Measurements from ENCODE around the gene SARM1. TPM values are rescaled to one million over a fixed set of nuclear protein-coding genes. Genes with fewer than 3 reads are reported as not detected.

Gene SARM1
- total RNA-seq, 2 experiments from 2014 or later, result 11.7 to 12.3 TPM

DNA sequence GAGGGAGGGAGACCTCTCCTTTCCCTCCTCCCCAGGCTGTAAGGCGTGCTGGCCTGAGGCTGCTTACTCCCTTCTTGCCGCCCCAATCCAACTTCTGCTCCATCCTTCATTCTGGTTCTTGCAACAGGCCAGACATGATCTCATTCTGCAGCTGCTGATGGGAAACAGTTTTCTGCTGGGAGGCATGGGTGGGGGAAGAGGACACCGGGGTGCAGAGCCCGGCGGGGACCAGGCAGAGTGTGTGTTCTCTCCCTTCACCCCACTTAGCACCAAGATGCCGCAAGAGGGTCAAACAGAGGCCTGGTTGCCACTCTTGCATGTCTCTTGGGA lies 1.4 kb downstream of the SARM1 start:
- H3K27me3 Mint-ChIP-seq (ENCODE audit: low read depth), result no peaks in the 10 kb centered on the region
- CTCF ChIA-PET, result interaction anchor here (1.3 to 2.0 kb wide), 2 partner anchors 9 to 44 kb away, joined by 6 to 7 read pairs; no protein-coding TSS in a partner anchor
- intact Hi-C loops (cut with micrococcal nuclease), result loop anchor here (1.0 to 5.0 kb wide), 2 partner anchors 54 to 174 kb away; partner anchors contain the start of gene TMEM97
- H3K4me1 Mint-ChIP-seq (ENCODE audit: low read depth), result peaks cover 21% of the 10 kb centered on the region
- DNase-seq, result no peak
- no peak overlapping the region for H3K27ac Mint-ChIP-seq
- no peaks in the 10 kb centered on the region for H3K9me3 Mint-ChIP-seq
- peak overlapping the region; percentile 79 for H3K4me3 Mint-ChIP-seq
- H3K36me3 Mint-ChIP-seq (ENCODE audit: low read depth), result peaks cover 6% of the 10 kb centered on the region

- CTCF ChIA-PET, result interaction anchor here (1.6 kb wide), 1 partner anchor 161 kb away, joined by 4 read pairs; no protein-coding TSS in a partner anchor
- Mint-ChIP-seq H3K27me3 (ENCODE audit: low read depth) (peaks cover 12% of the 10 kb centered on the region), H3K36me3 (ENCODE audit: low read depth) (peaks cover 8% of the 10 kb centered on the region), H3K4me1 (ENCODE audit: low read depth) (peaks cover 19% of the 10 kb centered on the region), H3K9me3 (no peaks in the 10 kb centered on the region), H3K27ac (no peak overlapping the region), H3K4me3 (no peak overlapping the region)
- intact Hi-C loops (cut with micrococcal nuclease), result no loop called here
- DNase-seq, result no peak
Observed at GRCh38 chr17:28379814-28380801, 8.6 kb downstream of the SARM1 start.

DNA sequence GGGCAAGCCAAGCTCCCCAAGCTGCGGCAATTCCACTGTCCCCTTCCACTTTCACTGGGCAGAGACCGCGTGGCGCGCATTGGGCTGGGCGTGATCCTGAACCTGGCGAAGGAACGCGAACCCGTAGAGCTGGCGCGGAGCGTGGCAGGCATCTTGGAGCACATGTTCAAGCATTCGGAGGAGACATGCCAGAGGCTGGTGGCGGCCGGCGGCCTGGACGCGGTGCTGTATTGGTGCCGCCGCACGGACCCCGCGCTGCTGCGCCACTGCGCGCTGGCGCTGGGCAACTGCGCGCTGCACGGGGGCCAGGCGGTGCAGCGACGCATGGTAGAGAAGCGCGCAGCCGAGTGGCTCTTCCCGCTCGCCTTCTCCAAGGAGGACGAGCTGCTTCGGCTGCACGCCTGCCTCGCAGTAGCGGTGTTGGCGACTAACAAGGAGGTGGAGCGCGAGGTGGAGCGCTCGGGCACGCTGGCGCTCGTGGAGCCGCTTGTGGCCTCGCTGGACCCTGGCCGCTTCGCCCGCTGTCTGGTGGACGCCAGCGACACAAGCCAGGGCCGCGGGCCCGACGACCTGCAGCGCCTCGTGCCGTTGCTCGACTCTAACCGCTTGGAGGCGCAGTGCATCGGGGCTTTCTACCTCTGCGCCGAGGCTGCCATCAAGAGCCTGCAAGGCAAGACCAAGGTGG lies 9.8 kb downstream of the SARM1 start:
- peak; percentile 56 for DNase-seq
- H3K27me3 Mint-ChIP-seq (ENCODE audit: low read depth), result peaks cover 12% of the 10 kb centered on the region
- H3K9me3 Mint-ChIP-seq, result no peaks in the 10 kb centered on the region
- intact Hi-C loops (cut with micrococcal nuclease), result no loop called here
- peaks cover 10% of the 10 kb centered on the region for H3K36me3 Mint-ChIP-seq (ENCODE audit: low read depth)
- H3K4me1 Mint-ChIP-seq (ENCODE audit: low read depth), result peaks cover 23% of the 10 kb centered on the region
- no peak overlapping the region for H3K27ac Mint-ChIP-seq
- CTCF ChIA-PET, result interaction anchor here (1.7 to 2.5 kb wide), 2 partner anchors 8 to 35 kb away, joined by 6 to 10 read pairs; no protein-coding TSS in a partner anchor
- peak overlapping the region; percentile 27 for H3K4me3 Mint-ChIP-seq

GRCh38 chr17:28384281-28385036 lies 13.0 kb downstream of the SARM1 start:
- peaks cover 23% of the 10 kb centered on the region for H3K4me1 Mint-ChIP-seq (ENCODE audit: low read depth)
- DNase-seq, result peak; percentile 81
- CTCF ChIA-PET, result interaction anchor here (0.8 to 1.3 kb wide), 3 partner anchors 26 to 32 kb away, joined by 3 to 4 read pairs (median 4); no protein-coding TSS in a partner anchor
- peak overlapping the region; percentile 9 for H3K27ac Mint-ChIP-seq
- intact Hi-C loops (cut with micrococcal nuclease), result loop anchor here (1.0 to 2.0 kb wide), 4 partner anchors 13 to 261 kb away; partner anchors contain the start of genes BLTP2, POLDIP2 and SARM1
- peaks cover 12% of the 10 kb centered on the region for H3K27me3 Mint-ChIP-seq (ENCODE audit: low read depth)
- no peaks in the 10 kb centered on the region for H3K9me3 Mint-ChIP-seq
- peak overlapping the region; percentile 87 for H3K4me3 Mint-ChIP-seq
- peaks cover 14% of the 10 kb centered on the region for H3K36me3 Mint-ChIP-seq (ENCODE audit: low read depth)

DNA sequence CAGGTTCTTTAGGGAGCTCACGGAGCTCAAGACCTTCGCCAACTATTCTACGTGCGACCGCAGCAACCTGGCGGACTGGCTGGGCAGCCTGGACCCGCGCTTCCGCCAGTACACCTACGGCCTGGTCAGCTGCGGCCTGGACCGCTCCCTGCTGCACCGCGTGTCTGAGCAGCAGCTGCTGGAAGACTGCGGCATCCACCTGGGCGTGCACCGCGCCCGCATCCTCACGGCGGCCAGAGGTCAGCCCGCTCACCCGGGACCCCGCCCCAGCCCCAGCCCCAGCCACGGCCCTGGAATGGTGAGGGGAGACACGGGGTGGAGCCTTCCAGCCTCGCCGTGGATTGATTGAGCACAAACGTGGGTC lies 13.5 kb downstream of the SARM1 start:
- H3K36me3 Mint-ChIP-seq (ENCODE audit: low read depth), result peaks cover 16% of the 10 kb centered on the region
- H3K4me1 Mint-ChIP-seq (ENCODE audit: low read depth), result peaks cover 23% of the 10 kb centered on the region
- H3K27me3 Mint-ChIP-seq (ENCODE audit: low read depth), result peaks cover 12% of the 10 kb centered on the region
- no peak for DNase-seq
- intact Hi-C loops (cut with micrococcal nuclease), result loop anchor here (2.0 kb wide), 1 partner anchor 32 kb away; no protein-coding TSS in a partner anchor
- CTCF ChIA-PET, result interaction anchor here (1.3 kb wide), 1 partner anchor 28 kb away, joined by 4 read pairs; no protein-coding TSS in a partner anchor
- no peaks in the 10 kb centered on the region for H3K9me3 Mint-ChIP-seq
- peak overlapping the region; percentile 22 for H3K27ac Mint-ChIP-seq
- H3K4me3 Mint-ChIP-seq, result peak overlapping the region; percentile 87

DNA sequence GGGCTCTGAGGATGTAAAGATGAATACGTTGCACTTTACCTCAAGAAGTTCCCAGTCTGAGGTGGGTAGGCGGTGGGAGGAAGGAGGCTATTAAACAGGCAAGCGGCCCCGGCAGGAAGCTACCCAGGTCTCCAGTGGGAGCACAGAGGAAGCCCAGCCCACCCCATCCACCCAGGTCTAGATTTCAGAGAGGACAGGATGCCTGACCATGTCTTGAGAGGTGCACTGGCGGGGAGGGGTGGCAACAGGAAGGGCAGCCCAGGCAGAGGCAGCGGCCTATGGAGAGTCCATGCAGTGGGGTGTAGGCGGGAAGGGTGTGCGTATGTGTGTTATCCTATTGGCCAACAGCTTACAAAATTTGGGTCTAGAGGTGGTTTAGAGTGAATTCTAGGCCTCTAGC lies 13.9 kb downstream of the SARM1 start:
- Mint-ChIP-seq H3K36me3 (ENCODE audit: low read depth) (peaks cover 19% of the 10 kb centered on the region), H3K4me1 (ENCODE audit: low read depth) (peaks cover 23% of the 10 kb centered on the region), H3K9me3 (no peaks in the 10 kb centered on the region), H3K4me3 (peak overlapping the region; percentile 87), H3K27me3 (ENCODE audit: low read depth) (peaks cover 12% of the 10 kb centered on the region), H3K27ac (peak overlapping the region; percentile 22)
- peak; percentile 30 for DNase-seq
- intact Hi-C loops (cut with micrococcal nuclease), result loop anchor here (2.0 kb wide), 1 partner anchor 31 kb away; no protein-coding TSS in a partner anchor
- CTCF ChIA-PET, result no interaction called here

DNA sequence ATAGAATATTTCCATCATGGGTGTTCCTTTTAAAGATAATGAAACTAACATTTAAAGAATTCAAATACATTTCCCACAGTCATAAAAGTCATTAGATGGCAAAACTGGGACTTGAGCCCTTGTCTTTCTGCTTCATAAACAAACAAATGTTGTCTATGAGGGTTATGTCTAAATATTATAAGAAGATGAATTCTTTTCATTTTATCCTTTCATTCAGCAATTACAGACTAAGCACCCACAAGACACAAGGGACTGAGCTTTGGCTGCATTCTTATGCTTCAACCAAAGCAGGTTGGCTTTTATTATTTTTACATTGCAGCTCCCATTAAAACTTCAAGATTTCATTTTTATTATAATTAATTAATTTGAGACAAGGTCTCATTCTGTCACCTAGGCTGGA lies 14.9 kb downstream of the SARM1 start:
- DNase-seq, result no peak
- H3K27me3 Mint-ChIP-seq (ENCODE audit: low read depth), result peaks cover 12% of the 10 kb centered on the region
- intact Hi-C loops (cut with micrococcal nuclease), result no loop called here
- no peaks in the 10 kb centered on the region for H3K9me3 Mint-ChIP-seq
- peaks cover 21% of the 10 kb centered on the region for H3K4me1 Mint-ChIP-seq (ENCODE audit: low read depth)
- H3K36me3 Mint-ChIP-seq (ENCODE audit: low read depth), result peaks cover 20% of the 10 kb centered on the region
- no peak overlapping the region for H3K4me3 Mint-ChIP-seq
- CTCF ChIA-PET, result no interaction called here
- no peak overlapping the region for H3K27ac Mint-ChIP-seq

GRCh38 chr17:28388106-28388505 lies 16.6 kb downstream of the SARM1 start:
- CTCF ChIA-PET, result interaction anchor here (1.3 kb wide), 1 partner anchor 18 kb away, joined by 3 read pairs; the partner anchor contains the start of gene SLC46A1

GRCh38 chr17:28390141-28390540 lies 18.6 kb downstream of the SARM1 start:
- Mint-ChIP-seq H3K27me3 (ENCODE audit: low read depth) (no peaks in the 10 kb centered on the region), H3K9me3 (no peaks in the 10 kb centered on the region), H3K4me3 (no peak overlapping the region), H3K27ac (no peak overlapping the region), H3K36me3 (ENCODE audit: low read depth) (peaks cover 17% of the 10 kb centered on the region), H3K4me1 (ENCODE audit: low read depth) (peaks cover 4% of the 10 kb centered on the region)
- DNase-seq, result no peak
- CTCF ChIA-PET, result no interaction called here
- intact Hi-C loops (cut with micrococcal nuclease), result no loop called here

More at GRCh38 chr17:28388106-28388505, 16.6 kb downstream of the SARM1 start:
- Mint-ChIP-seq H3K9me3 (no peaks in the 10 kb centered on the region), H3K27ac (no peak overlapping the region), H3K36me3 (ENCODE audit: low read depth) (peaks cover 23% of the 10 kb centered on the region), H3K4me3 (no peak overlapping the region), H3K27me3 (ENCODE audit: low read depth) (peaks cover 4% of the 10 kb centered on the region), H3K4me1 (ENCODE audit: low read depth) (peaks cover 15% of the 10 kb centered on the region)
- DNase-seq, result no peak
- intact Hi-C loops (cut with micrococcal nuclease), result no loop called here

GRCh38 chr17:28390563-28390962 lies 19.1 kb downstream of the SARM1 start:
- Mint-ChIP-seq H3K9me3 (no peaks in the 10 kb centered on the region), H3K27ac (no peak overlapping the region), H3K4me1 (ENCODE audit: low read depth) (no peaks in the 10 kb centered on the region), H3K36me3 (ENCODE audit: low read depth) (peaks cover 16% of the 10 kb centered on the region), H3K27me3 (ENCODE audit: low read depth) (no peaks in the 10 kb centered on the region), H3K4me3 (no peak overlapping the region)
- intact Hi-C loops (cut with micrococcal nuclease), result no loop called here
- CTCF ChIA-PET, result interaction anchor here (1.1 kb wide), 1 partner anchor 26 kb away, joined by 3 read pairs; no protein-coding TSS in a partner anchor
- no peak for DNase-seq

GRCh38 chr17:28390984-28391383 lies 19.5 kb downstream of the SARM1 start:
- intact Hi-C loops (cut with micrococcal nuclease), result no loop called here
- DNase-seq, result no peak
- Mint-ChIP-seq H3K27ac (no peak overlapping the region), H3K27me3 (ENCODE audit: low read depth) (no peaks in the 10 kb centered on the region), H3K9me3 (no peaks in the 10 kb centered on the region), H3K36me3 (ENCODE audit: low read depth) (peaks cover 16% of the 10 kb centered on the region), H3K4me1 (ENCODE audit: low read depth) (no peaks in the 10 kb centered on the region), H3K4me3 (no peak overlapping the region)
- CTCF ChIA-PET, result interaction anchor here (1.1 to 1.3 kb wide), 2 partner anchors 10 to 26 kb away, joined by 3 read pairs; no protein-coding TSS in a partner anchor
